ENCODE measurements around the gene MYO1F. TPM values are rescaled to one million over a fixed set of nuclear protein-coding genes. Genes with fewer than 3 reads are reported as not detected.
A peak's percentile ranks its signal among the peaks of the same experiment; 100 is the strongest.

Gene MYO1F
- total RNA-seq, 2 experiments from 2014 or later, result 48.7 to 50.1 TPM

- Mint-ChIP-seq H3K4me3 (no peak overlapping the region), H3K4me1 (ENCODE audit: low read depth) (peaks cover 22% of the 10 kb centered on the region), H3K9me3 (no peaks in the 10 kb centered on the region), H3K27ac (no peak overlapping the region), H3K27me3 (peaks cover 3% of the 10 kb centered on the region), H3K36me3 (no peaks in the 10 kb centered on the region)
- intact Hi-C loops (cut with micrococcal nuclease), result no loop called here
- CTCF ChIA-PET, result interaction anchor here (0.9 to 2.4 kb wide), 3 partner anchors 31 to 165 kb away, joined by 3 to 7 read pairs (median 6); no protein-coding TSS in a partner anchor
- no peak for DNase-seq
- POLR2A ChIA-PET, result no interaction called here
These were observed 34.9 kb upstream of the MYO1F start for GRCh38 chr19:8611877-8612806.

DNA sequence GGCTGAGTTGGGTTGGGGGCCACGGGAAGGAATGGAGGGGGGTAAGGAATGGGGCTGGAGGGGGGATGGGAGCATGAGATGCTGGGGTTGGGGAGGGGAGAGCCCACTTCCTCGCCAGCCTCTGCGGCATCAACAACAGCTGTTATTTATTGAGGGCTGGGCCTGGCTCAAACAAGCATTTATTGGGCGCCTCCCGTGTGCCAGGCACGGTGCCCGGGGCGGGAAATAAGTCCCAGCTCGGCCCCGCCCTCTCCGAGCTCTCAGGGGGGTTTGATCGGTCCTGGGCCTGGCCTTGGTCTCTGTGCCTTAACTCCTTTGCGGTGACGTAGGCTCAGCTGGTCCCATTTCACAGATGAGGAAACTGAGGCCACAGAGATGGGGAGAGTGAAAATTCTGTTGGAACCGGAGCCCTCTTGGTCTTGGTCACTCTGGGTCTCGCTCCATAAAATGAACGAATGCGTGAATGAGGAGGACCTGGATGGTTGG lies 34.2 kb upstream of the MYO1F start:
- no peak overlapping the region for H3K4me3 Mint-ChIP-seq
- DNase-seq, result peak; percentile 13
- ChIA-PET POLR2A (no interaction called here), CTCF (interaction anchor here (0.9 to 2.4 kb wide), 3 partner anchors 30 to 164 kb away, joined by 3 to 7 read pairs (median 6); no protein-coding TSS in a partner anchor)
- H3K27ac Mint-ChIP-seq, result no peak overlapping the region
- H3K9me3 Mint-ChIP-seq, result no peaks in the 10 kb centered on the region
- H3K36me3 Mint-ChIP-seq, result no peaks in the 10 kb centered on the region
- peaks cover 22% of the 10 kb centered on the region for H3K4me1 Mint-ChIP-seq (ENCODE audit: low read depth)
- H3K27me3 Mint-ChIP-seq, result peaks cover 3% of the 10 kb centered on the region
- intact Hi-C loops (cut with micrococcal nuclease), result no loop called here

GRCh38 chr19:8610936-8611300 lies 33.7 kb upstream of the MYO1F start:
- Mint-ChIP-seq H3K4me3 (no peak overlapping the region), H3K27me3 (peaks cover 3% of the 10 kb centered on the region), H3K9me3 (no peaks in the 10 kb centered on the region), H3K4me1 (ENCODE audit: low read depth) (peaks cover 22% of the 10 kb centered on the region), H3K27ac (no peak overlapping the region), H3K36me3 (no peaks in the 10 kb centered on the region)
- ChIA-PET CTCF (no interaction called here), POLR2A (no interaction called here)
- no peak for DNase-seq
- intact Hi-C loops (cut with micrococcal nuclease), result no loop called here

GRCh38 chr19:8610041-8610935 lies 33.0 kb upstream of the MYO1F start, which contains the start of gene ADAMTS10:
Gene ADAMTS10, minus strand, starts transcription at chr19:8610715. Its CDS starts 5,005 bp downstream, at chr19:8605710.
- Mint-ChIP-seq H3K4me1 (ENCODE audit: low read depth) (peaks cover 22% of the 10 kb centered on the region), H3K9me3 (no peaks in the 10 kb centered on the region), H3K27me3 (peaks cover 3% of the 10 kb centered on the region), H3K27ac (peak within 1 kb of the TSS; percentile 9), H3K4me3 (peak within 1 kb of the TSS; percentile 77), H3K36me3 (peaks cover 2% of the 10 kb centered on the region)
- CTCF ChIA-PET, result no interaction called here
- intact Hi-C loops (cut with micrococcal nuclease), result no loop called here
- peak; percentile 50 for DNase-seq
- POLR2A ChIA-PET, result no interaction called here

- peak; percentile 45 for DNase-seq
- Mint-ChIP-seq H3K4me1 (ENCODE audit: low read depth) (peaks cover 22% of the 10 kb centered on the region), H3K27ac (peak overlapping the region; percentile 1), H3K27me3 (peaks cover 3% of the 10 kb centered on the region), H3K36me3 (peaks cover 7% of the 10 kb centered on the region), H3K9me3 (peaks cover 5% of the 10 kb centered on the region), H3K4me3 (peak overlapping the region; percentile 77)
- intact Hi-C loops (cut with micrococcal nuclease), result no loop called here
- ChIA-PET CTCF (interaction anchor here (0.6 to 1.7 kb wide), 2 partner anchors 28 to 29 kb away, joined by 3 to 4 read pairs; no protein-coding TSS in a partner anchor), POLR2A (no interaction called here)
These were observed 32.2 kb upstream of the MYO1F start for GRCh38 chr19:8609279-8610040.

- Mint-ChIP-seq H3K27ac (no peak overlapping the region), H3K9me3 (peaks cover 6% of the 10 kb centered on the region), H3K36me3 (peaks cover 7% of the 10 kb centered on the region), H3K4me3 (peak overlapping the region; percentile 38), H3K4me1 (ENCODE audit: low read depth) (peaks cover 22% of the 10 kb centered on the region), H3K27me3 (peaks cover 3% of the 10 kb centered on the region)
- no peak for DNase-seq
- intact Hi-C loops (cut with micrococcal nuclease), result no loop called here
- ChIA-PET POLR2A (no interaction called here), CTCF (interaction anchor here (0.6 to 1.7 kb wide), 2 partner anchors 27 to 29 kb away, joined by 3 to 4 read pairs; no protein-coding TSS in a partner anchor)
These were observed 31.7 kb upstream of the MYO1F start for GRCh38 chr19:8608941-8609278.

GRCh38 chr19:8607386-8607785 lies 30.1 kb upstream of the MYO1F start:
- intact Hi-C loops (cut with micrococcal nuclease), result no loop called here
- Mint-ChIP-seq H3K27ac (no peak overlapping the region), H3K4me1 (ENCODE audit: low read depth) (peaks cover 19% of the 10 kb centered on the region), H3K27me3 (peaks cover 3% of the 10 kb centered on the region), H3K36me3 (peaks cover 8% of the 10 kb centered on the region), H3K9me3 (peaks cover 6% of the 10 kb centered on the region), H3K4me3 (no peak overlapping the region)
- POLR2A ChIA-PET, result no interaction called here
- no peak for DNase-seq
- CTCF ChIA-PET, result interaction anchor here (3.0 kb wide), 1 partner anchor 9 kb away, joined by 10 read pairs; no protein-coding TSS in a partner anchor

DNA sequence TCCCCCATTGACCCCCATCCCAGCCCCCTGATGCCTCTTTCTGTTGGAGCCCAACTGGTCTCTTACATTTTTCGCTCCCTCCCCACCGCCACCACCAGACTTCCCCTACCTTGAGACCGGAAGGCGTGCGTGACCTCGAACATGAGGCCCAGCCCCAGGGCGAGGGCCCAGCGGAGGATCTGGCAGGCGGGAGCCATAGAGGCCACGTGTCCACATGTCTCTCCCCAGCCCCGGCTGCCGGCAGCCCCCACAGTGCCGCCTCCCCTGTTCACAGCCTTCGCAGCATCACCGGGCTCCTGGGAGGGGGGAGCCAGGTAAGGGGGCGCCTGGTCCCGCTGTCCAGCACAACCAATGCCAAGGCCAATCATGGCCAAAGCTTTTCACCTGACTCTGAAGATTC lies 28.3 kb upstream of the MYO1F start:
- H3K27me3 Mint-ChIP-seq, result peaks cover 3% of the 10 kb centered on the region
- H3K4me1 Mint-ChIP-seq (ENCODE audit: low read depth), result peaks cover 12% of the 10 kb centered on the region
- POLR2A ChIA-PET, result no interaction called here
- H3K36me3 Mint-ChIP-seq, result peaks cover 15% of the 10 kb centered on the region
- CTCF ChIA-PET, result interaction anchor here (3.0 kb wide), 1 partner anchor 11 kb away, joined by 10 read pairs; no protein-coding TSS in a partner anchor
- intact Hi-C loops (cut with micrococcal nuclease), result no loop called here
- H3K27ac Mint-ChIP-seq, result no peak overlapping the region
- no peak for DNase-seq
- peaks cover 6% of the 10 kb centered on the region for H3K9me3 Mint-ChIP-seq
- H3K4me3 Mint-ChIP-seq, result no peak overlapping the region

DNA sequence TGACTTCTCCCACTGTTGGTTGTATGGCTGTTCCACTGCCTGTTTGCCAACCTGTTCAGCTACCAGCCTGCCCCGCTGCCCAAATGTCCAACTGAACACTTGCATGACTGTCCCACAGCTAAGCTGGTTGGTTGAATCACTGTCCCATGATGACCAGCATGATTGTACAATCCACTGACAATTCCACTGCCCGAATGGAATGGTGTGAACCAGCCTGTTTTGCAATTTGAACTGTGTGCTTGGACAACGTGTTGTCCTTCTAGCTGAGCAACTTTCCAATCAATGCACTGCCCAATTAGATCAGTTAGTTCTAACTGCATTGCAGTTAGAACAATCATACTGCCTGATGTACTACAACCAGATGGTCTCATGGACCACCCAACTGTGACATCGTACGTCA lies 24.6 kb upstream of the MYO1F start:
- CTCF ChIA-PET, result no interaction called here
- H3K27ac Mint-ChIP-seq, result no peak overlapping the region
- no peaks in the 10 kb centered on the region for H3K27me3 Mint-ChIP-seq
- DNase-seq, result no peak
- H3K4me1 Mint-ChIP-seq (ENCODE audit: low read depth), result no peaks in the 10 kb centered on the region
- POLR2A ChIA-PET, result no interaction called here
- intact Hi-C loops (cut with micrococcal nuclease), result no loop called here
- H3K4me3 Mint-ChIP-seq, result no peak overlapping the region
- H3K36me3 Mint-ChIP-seq, result peaks cover 15% of the 10 kb centered on the region
- H3K9me3 Mint-ChIP-seq, result peaks cover 6% of the 10 kb centered on the region

DNA sequence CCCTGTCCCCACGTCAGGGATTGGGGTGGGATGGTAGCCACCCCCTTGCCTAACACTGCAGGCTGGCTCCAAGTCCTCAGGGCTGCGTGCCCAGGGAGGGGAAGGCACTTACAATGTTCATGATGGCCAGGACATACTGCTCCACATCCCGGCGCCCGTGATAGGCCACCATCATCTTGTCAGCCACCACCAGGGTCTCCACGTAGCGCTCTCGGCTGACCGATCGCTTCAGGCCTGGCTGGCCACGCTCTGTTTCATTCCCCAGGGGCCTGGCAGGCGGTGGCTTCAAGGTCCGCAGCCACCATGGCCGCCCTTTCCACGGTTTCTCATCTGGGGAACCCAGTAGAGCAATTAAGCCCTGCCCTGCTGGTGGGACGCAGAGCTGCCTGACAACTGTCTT lies 23.6 kb upstream of the MYO1F start:
- intact Hi-C loops (cut with micrococcal nuclease), result no loop called here

DNA sequence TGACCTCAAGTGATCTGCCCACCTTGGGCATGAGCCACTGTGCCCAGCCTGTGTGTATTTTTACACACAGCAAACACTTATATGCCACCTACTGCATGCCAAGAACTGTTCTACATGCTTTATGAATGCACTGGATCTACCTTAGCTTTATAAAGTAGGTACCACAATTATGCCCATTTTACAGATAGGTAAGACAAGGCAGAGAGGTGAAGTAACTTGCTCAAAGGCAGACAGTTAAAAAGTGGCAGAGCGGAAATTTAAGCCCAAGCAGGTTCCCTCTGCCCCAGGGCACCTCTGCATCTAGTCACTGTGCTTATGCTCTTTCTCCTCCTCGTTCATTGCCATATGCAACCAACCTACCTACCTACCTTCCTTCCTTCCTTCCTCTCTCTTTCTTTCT lies 22.8 kb upstream of the MYO1F start:
- Mint-ChIP-seq H3K4me1 (ENCODE audit: low read depth) (no peaks in the 10 kb centered on the region), H3K27ac (no peak overlapping the region), H3K36me3 (peaks cover 12% of the 10 kb centered on the region), H3K4me3 (no peak overlapping the region), H3K9me3 (peaks cover 6% of the 10 kb centered on the region), H3K27me3 (no peaks in the 10 kb centered on the region)
- ChIA-PET POLR2A (no interaction called here), CTCF (interaction anchor here (2.1 kb wide), 1 partner anchor 16 kb away, joined by 5 read pairs; no protein-coding TSS in a partner anchor)
- intact Hi-C loops (cut with micrococcal nuclease), result no loop called here
- no peak for DNase-seq

More for the DNA sequence above, 23.6 kb upstream of the MYO1F start:
- Mint-ChIP-seq H3K27me3 (no peaks in the 10 kb centered on the region), H3K4me1 (ENCODE audit: low read depth) (no peaks in the 10 kb centered on the region), H3K9me3 (peaks cover 6% of the 10 kb centered on the region), H3K36me3 (peaks cover 15% of the 10 kb centered on the region), H3K4me3 (no peak overlapping the region), H3K27ac (no peak overlapping the region)
- POLR2A ChIA-PET, result no interaction called here
- DNase-seq, result no peak
- CTCF ChIA-PET, result no interaction called here

All from activated CD4-positive, alpha-beta memory T cell treated with anti-CD3 and anti-CD28 coated beads for 36 hours (primary cell).